Measurements from ENCODE around the gene KCTD16. TPM values are rescaled to one million over a fixed set of nuclear protein-coding genes. Genes with fewer than 3 reads are reported as not detected.

Gene KCTD16
- total RNA-seq, 2 donors from 2014 or later = 0.02 to 0.03 TPM

DNA sequence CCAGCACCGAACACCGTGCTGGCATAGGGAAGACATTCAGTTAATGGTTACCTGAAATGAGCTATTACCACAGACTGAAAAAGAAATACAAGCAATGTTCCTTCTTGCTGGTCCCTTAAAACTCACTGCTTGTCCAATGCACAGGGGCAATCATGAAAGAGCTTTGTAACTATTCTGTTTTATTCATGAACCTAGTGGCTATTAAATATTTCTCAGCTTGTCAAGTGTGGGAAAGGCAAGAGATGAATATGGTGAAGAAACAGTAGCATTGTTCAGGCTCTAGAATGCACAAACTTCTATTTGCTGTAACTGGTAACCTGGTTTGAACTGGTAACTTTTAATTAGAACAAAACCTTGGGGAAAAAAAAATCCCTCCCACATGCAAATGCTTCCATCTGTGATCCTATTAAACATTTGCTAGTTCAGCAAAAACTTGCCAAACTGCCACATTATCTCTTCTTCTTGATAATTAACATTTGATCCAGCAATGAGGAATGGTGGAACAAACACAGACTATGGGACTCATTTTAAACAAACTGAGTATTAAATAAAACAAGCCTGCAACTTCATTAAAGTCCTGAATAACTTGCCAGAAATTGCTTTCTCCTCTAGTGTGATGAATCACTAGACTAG lies 36.4 kb upstream of the KCTD16 start:
- Histone ChIP-seq H3K9ac (ENCODE audit: low read depth in 2 of 2, low read length in 2 of 2) (no peak overlapping the region), H3K9me3 (no peaks in the 10 kb centered on the region), H3K4me1 (no peaks in the 10 kb centered on the region), H3K27me3 (no peaks in the 10 kb centered on the region), H3K4me3 (no peak overlapping the region), H3K36me3 (no peaks in the 10 kb centered on the region), H3K27ac (no peak overlapping the region)
- TF ChIP-seq, protein P1, sequence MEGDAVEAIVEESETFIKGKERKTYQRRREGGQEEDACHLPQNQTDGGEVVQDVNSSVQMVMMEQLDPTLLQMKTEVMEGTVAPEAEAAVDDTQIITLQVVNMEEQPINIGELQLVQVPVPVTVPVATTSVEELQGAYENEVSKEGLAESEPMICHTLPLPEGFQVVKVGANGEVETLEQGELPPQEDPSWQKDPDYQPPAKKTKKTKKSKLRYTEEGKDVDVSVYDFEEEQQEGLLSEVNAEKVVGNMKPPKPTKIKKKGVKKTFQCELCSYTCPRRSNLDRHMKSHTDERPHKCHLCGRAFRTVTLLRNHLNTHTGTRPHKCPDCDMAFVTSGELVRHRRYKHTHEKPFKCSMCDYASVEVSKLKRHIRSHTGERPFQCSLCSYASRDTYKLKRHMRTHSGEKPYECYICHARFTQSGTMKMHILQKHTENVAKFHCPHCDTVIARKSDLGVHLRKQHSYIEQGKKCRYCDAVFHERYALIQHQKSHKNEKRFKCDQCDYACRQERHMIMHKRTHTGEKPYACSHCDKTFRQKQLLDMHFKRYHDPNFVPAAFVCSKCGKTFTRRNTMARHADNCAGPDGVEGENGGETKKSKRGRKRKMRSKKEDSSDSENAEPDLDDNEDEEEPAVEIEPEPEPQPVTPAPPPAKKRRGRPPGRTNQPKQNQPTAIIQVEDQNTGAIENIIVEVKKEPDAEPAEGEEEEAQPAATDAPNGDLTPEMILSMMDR (IDR thresholded peaks at IDR 0.05) = no peak
- intact Hi-C loops (cut with DNase I) = no loop called here
- no peak for DNase-seq

DNA sequence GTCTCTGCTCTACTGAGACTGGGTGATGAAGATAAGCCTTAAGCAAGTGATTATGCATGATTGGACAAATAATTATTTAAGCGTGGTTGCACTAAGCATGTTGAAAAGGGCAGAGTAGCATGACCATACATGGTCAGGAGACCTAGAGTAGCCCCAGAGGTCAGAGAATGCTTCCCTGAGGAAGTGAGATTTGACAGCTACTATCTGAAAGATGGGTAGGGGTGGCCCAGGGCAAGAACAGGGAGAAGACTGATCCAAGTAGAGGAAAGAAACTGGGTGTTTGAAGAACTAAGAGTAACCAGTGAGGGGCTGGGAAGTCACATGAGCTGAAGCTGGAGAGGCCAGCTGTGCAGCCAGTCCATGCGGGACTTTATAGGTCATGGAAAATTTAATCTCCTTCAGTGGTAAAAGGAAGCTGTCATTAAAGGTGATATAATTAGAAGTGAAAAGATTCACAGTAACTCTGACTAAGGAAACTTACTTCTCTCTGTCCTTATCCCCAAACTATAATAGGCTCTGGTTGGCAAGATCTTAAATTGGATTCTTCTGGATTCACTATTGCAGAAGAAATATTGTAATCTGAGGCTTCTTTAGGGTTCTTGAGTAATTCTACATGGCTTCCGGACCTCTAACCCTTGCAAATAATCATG lies 35.4 kb upstream of the KCTD16 start:
- no peak overlapping the region for H3K9ac ChIP-seq (ENCODE audit: low read depth in 2 of 2, low read length in 2 of 2)
- no peaks in the 10 kb centered on the region for H3K4me1 ChIP-seq
- intact Hi-C loops (cut with DNase I) = no loop called here
- no peaks in the 10 kb centered on the region for H3K9me3 ChIP-seq
- H3K27ac ChIP-seq = no peak overlapping the region
- H3K4me3 ChIP-seq = no peak overlapping the region
- no peaks in the 10 kb centered on the region for H3K27me3 ChIP-seq
- TF ChIP-seq, protein P1 (IDR thresholded peaks at IDR 0.05) = no peak
- no peaks in the 10 kb centered on the region for H3K36me3 ChIP-seq
- DNase-seq = no peak

DNA sequence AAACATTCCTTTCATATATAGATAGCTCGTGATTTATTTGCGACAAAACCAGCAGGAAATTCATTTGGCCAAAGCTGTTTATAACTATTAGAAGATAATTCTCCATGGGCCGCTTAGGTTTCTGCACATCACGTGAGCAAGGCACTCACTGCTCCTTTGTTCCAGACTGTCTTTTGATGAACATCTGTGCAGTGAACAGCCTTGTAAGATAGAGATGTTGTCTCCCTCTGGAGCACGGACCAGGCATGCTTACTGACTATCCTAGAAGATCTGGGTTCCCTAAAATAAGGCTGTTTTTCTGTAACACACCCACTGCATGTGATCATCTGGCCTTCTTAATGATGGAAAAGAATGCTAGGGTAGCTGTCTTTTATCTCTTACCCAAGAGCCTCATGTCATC lies 31.1 kb upstream of the KCTD16 start:
- Histone ChIP-seq H3K36me3 (no peaks in the 10 kb centered on the region), H3K4me3 (no peak overlapping the region), H3K9me3 (no peaks in the 10 kb centered on the region), H3K27me3 (no peaks in the 10 kb centered on the region), H3K4me1 (no peaks in the 10 kb centered on the region), H3K27ac (no peak overlapping the region), H3K9ac (ENCODE audit: low read depth in 2 of 2, low read length in 2 of 2) (no peak overlapping the region)
- TF ChIP-seq, protein P1 (IDR thresholded peaks at IDR 0.05) = no peak
- intact Hi-C loops (cut with DNase I) = no loop called here
- DNase-seq = no peak

DNA sequence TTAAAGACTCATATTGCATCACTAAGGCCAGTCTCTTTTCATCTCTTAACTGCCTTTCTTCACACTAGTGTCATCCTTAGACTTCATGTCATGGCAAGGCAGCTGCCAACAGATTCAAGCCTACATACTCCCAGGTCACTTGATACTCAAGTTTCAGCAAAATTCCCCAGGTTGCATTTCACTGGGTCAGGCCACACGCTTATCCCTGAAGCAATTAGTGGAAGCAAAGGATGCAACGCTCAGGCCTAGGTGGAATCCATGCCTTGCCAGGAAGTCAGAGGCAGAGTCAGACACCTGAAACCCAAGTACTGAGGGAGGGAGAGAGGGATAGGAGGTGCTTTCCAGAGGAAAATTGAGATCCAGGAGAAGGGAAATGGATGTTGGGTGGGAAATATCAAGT lies 29.1 kb upstream of the KCTD16 start:
- Histone ChIP-seq H3K27me3 (no peaks in the 10 kb centered on the region), H3K27ac (no peak overlapping the region), H3K36me3 (no peaks in the 10 kb centered on the region), H3K4me1 (no peaks in the 10 kb centered on the region), H3K9ac (ENCODE audit: low read depth in 2 of 2, low read length in 2 of 2) (no peak overlapping the region), H3K4me3 (no peak overlapping the region), H3K9me3 (no peaks in the 10 kb centered on the region)
- no peak for DNase-seq
- TF ChIP-seq, protein P1 (IDR thresholded peaks at IDR 0.05) = no peak
- intact Hi-C loops (cut with DNase I) = no loop called here

DNA sequence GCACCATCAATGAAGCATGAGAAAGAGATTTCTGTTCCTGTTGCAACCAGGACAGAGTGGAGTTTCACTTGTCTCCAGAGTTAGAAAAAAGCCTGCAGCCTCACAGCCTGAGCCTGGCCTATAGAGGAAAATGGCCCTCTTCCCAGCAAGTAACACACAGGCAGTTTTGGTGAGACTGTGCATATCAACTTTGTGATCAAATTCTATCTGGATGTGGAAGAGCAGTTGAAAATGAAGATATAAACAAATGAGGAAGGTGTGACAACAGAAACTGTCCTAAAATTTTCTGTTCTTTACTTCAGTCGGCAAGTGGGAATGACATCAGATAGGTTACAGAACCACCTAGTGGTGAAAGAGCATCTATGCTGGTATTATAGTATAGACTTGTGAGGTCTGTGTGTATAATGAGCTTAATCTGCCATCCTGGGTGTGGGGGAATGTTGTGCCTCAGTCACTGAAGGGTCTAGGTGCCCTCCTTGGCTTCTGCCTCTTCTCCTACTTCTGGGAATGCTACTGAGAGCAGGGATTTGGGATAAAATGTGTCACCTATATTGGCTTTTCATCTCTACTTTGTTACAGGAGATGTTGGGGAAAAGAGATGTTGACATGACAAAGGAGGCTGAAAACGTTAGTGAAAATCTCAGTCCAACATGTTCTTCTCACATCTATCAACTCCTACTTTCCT lies 28.4 kb upstream of the KCTD16 start:
- no peak overlapping the region for H3K9ac ChIP-seq (ENCODE audit: low read depth in 2 of 2, low read length in 2 of 2)
- TF ChIP-seq, protein P1 (IDR thresholded peaks at IDR 0.05) = peak; percentile 53
- H3K9me3 ChIP-seq = no peaks in the 10 kb centered on the region
- intact Hi-C loops (cut with DNase I) = no loop called here
- H3K4me3 ChIP-seq = no peak overlapping the region
- H3K4me1 ChIP-seq = no peaks in the 10 kb centered on the region
- no peaks in the 10 kb centered on the region for H3K36me3 ChIP-seq
- H3K27ac ChIP-seq = no peak overlapping the region
- no peak for DNase-seq
- H3K27me3 ChIP-seq = no peaks in the 10 kb centered on the region
